ENCODE data around the gene SRC. TPM values are rescaled to one million over a fixed set of nuclear protein-coding genes. Genes with fewer than 3 reads are reported as not detected.

The SRC gene
- total RNA-seq, 1 donor from 2014 or later, result 5.0 TPM

- intact Hi-C loops (cut with DNase I), result no loop called here
- DNase-seq (ENCODE audit: low spot score), result no peak
Observed at GRCh38 chr20:37435607-37436006, 89.7 kb downstream of the SRC start.

GRCh38 chr20:37436527-37437186 lies 90.7 kb downstream of the SRC start:
- intact Hi-C loops (cut with DNase I), result no loop called here
- peak; percentile 41 for DNase-seq (ENCODE audit: low spot score)

DNA sequence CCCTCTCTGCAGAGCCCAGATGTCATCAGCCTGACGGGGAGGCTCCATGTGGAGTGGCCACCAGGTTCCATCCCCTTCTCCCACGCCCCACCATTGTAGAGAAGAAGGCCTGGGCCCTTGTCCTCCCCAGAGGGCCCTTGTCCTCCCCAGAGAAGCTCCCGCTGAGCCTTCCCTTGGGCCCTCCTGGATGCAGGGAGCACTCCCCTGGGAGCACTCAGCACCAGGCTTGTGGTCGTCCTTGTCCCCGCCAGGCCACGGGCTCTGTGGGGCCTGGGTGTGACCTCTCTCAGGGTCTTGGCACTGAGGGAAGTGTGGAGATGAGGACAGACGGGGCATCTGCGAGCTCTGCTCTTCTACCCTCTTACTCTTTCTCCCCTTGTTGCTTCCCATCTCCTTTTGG lies 91.7 kb downstream of the SRC start:
- DNase-seq (ENCODE audit: low spot score), result no peak

DNA sequence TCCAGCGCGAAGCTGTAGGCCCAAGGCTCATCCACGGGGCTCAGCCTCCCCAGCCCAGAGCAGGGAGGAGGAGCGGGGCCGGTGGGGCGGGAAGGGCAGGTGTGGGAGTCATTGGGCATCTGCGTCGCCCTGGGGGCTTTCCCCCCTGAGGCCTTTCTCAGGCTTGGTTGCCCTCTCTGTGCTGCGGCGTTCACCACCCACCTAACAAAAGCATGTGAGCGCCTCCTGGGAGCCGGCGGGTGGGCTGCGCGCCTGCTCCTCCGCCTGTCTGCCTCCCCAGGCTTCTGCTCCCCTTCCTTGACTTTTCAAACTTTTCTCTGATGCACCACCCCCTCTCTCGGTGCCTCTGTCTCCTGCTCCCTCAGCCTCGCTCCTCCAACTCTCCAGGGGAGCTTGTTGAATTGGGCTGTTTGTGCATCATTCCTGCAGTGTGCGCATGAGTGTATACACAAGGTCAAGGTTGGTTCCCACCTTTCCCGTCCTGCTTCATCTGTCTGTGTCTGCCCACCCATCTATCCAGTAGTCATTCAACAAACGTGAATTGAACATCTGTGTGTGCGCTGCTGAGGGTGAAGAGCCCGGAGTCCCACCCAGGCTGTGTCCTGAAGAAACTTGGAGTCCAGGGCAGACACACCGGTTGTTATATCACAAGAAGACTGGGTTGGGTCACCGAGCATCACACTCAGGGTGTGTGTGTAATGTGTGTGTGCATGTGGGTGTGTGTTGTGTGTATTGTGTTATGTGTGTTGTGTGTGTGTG lies 92.7 kb downstream of the SRC start:
- intact Hi-C loops (cut with DNase I), result no loop called here
- DNase-seq (ENCODE audit: low spot score), result peak; percentile 33

More for the DNA sequence above, 91.7 kb downstream of the SRC start:
- intact Hi-C loops (cut with DNase I), result no loop called here

DNA sequence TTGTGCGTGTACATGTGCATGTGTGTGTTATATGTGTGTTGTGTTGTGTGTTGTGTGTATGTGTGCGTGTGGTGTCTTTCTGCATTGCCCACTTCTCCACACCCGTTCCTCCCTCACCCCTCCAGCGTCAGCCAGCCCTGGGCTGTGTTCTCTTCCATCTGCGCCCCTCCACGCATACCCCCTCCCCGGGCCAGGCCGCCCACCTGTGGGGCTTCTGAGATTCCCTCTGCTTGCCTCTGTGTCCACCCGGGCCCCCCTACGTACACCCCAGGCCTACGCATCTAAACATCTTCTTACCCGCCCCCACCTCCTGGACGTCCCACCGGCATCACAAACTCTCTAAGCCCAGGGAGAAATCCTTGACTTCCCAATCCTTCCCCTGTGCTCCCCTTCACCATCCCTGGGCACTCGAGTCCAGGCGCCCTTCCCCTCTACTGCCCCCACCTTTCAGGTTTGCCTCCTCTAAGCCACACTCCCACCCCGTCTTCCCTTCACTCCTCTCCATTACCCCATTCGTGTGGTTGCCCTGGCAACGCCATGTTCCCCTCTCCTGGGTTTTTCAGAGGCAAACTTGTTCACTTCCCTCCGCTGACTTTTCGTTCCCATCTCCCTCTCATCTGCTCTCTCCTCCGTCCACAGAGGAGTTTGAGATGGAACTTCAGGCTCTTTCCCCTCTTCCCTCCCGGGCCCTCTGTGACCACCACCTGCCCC lies 93.4 kb downstream of the SRC start:
- peak; percentile 60 for DNase-seq (ENCODE audit: low spot score)
- intact Hi-C loops (cut with DNase I), result no loop called here

- intact Hi-C loops (cut with DNase I), result no loop called here
- no peak for DNase-seq (ENCODE audit: low spot score)
Observed at GRCh38 chr20:37441023-37441422, 95.1 kb downstream of the SRC start.

DNA sequence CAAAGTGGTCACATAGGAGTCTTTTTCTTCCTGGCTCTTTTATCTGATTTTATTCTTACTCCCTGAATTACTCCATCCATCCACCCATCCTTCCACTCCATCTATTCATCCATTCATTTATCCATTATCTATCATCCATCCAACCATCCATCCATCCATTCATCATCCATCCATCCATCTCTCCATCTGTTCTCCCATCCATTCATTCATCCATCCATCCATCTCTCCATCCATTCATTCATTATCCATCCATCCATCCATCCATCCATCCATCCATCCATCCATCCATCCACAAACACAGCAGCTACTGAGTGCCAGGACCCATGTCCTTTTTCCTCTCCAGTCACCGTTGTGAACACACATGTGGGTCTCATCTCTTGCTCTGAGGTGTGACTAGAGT lies 96.6 kb downstream of the SRC start:
- no peak for DNase-seq (ENCODE audit: low spot score)
- intact Hi-C loops (cut with DNase I), result no loop called here

- peak; percentile 47 for DNase-seq (ENCODE audit: low spot score)
- intact Hi-C loops (cut with DNase I), result no loop called here
Observed at GRCh38 chr20:37442986-37443385, 97.0 kb downstream of the SRC start.

GRCh38 chr20:37443596-37443995 lies 97.7 kb downstream of the SRC start:
- intact Hi-C loops (cut with DNase I), result no loop called here
- DNase-seq (ENCODE audit: low spot score), result peak; percentile 24

GRCh38 chr20:37445041-37445440 lies 99.1 kb downstream of the SRC start:
- intact Hi-C loops (cut with DNase I), result no loop called here
- DNase-seq (ENCODE audit: low spot score), result no peak

DNA sequence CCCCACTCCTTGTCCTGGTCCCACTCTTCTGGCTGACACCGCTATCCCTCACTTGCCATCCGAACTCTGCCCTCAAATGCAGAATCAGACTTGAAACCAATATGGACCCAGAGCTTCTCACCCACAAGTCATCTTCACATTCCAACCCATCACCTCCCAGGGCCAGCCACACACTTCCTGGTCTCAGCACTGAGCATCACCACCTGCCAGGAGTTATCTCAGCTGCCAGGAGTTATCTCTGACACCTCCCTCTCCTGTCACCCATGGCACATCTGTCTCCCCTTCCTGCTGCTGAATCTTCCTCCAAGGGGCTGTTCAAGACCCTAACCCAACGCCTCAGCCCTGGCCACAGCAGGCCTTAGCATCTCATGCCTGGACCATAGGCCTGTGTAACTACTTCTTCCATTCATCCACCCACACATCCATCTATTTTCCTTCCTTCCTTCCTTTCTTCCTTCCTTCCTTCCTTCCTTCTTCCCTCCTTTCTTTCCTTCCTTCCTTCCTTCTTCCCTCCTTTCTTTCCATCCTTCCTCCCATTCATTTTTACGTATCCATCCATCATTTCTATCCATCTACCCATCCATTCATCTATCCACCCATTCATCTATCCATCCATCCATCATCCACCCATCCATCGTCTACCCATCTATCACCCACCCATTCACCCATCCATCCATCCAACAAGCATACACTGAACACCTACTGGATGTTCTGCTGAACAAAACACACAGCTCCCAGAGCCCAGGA lies 100.5 kb downstream of the SRC start:
- intact Hi-C loops (cut with DNase I), result no loop called here
- no peak for DNase-seq (ENCODE audit: low spot score)

- intact Hi-C loops (cut with DNase I), result no loop called here
- DNase-seq (ENCODE audit: low spot score), result no peak
Observed at GRCh38 chr20:37447688-37448087, 101.7 kb downstream of the SRC start.

DNA sequence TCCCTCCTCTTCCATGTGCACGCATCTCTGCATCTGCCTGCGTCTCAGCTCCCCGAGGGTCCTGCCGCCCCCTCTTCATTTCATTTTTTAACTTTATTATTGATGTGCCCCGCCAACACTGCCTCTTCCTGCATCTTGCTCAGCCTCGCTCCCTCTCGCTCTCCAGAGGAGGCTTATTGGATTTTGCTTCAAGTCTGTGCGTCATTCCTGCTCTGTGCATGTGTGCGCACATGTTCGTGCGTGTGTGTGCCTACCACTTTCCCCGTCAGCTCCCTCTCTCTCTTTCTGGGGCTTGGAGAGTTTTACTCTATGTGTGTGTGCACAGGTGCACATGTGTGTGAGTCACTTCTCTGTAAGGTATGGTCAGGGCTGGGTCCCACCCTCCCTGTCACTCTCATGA lies 103.3 kb downstream of the SRC start:
- intact Hi-C loops (cut with DNase I), result no loop called here
- no peak for DNase-seq (ENCODE audit: low spot score)

DNA sequence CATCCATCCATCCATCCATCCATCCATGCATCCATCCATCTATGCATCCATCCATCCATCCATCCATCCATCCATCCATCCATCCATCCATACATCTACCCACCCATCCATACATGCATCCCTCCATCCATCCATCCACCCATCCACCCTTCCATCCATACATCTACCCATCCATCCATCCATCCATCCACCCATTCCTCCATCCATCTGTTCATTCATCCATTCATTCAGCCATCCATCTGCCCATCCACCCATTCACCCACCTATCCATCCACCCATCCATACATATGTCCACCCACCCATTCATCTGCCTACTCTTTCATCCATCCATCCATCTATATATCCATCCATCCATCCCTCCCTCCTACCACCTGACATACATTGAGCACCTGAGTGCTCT lies 104.4 kb downstream of the SRC start:
- intact Hi-C loops (cut with DNase I), result no loop called here
- DNase-seq (ENCODE audit: low spot score), result no peak

DNA sequence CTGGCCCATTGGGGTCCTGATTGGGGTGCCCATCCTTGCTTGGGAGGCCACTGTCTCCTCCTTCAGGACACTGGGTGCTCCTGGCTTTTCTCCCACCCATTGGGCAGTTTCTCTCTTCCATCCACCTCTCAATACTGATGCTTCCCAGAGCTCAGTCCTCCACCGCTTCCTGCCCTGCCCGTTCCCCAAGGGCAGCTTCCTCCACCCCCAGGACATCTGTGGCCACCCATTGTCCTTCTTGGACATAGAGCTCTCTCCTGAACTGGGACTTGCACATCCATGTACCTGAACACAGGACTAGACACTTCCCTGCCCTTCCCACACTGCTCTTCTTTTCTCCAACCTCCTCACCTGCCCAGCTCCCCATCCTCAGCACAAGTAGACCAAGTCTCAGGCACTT lies 105.7 kb downstream of the SRC start:
- DNase-seq (ENCODE audit: low spot score), result no peak
- intact Hi-C loops (cut with DNase I), result no loop called here

DNA sequence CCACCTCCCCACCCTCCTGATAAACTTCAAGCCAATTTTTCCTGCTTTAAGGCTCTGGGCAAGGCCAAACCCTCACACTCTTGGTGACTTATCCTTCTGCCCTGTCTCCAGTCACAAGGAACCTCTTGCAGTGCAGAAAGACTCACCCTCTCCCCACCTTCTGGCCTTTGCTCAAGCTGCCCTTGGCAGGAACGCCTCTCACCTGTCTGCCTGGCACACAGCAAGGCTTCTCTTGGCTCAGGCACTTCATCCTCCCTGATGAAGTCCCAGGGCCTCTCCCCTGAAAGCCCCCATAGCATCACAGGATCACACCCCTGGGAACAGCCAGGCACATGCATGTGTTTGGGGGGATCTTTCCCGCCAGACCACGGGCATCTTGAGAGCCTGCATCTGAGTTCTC lies 106.3 kb downstream of the SRC start:
- intact Hi-C loops (cut with DNase I), result no loop called here
- peak; percentile 47 for DNase-seq (ENCODE audit: low spot score)

- intact Hi-C loops (cut with DNase I), result no loop called here
- DNase-seq (ENCODE audit: low spot score), result peak; percentile 31
Observed at GRCh38 chr20:37453288-37453687, 107.3 kb downstream of the SRC start.

- DNase-seq (ENCODE audit: low spot score), result peak; percentile 14
- intact Hi-C loops (cut with DNase I), result no loop called here
Observed at GRCh38 chr20:37453836-37454235, 107.9 kb downstream of the SRC start.

GRCh38 chr20:37454636-37455385 lies 108.9 kb downstream of the SRC start:
- peak; percentile 9 for DNase-seq (ENCODE audit: low spot score)
- intact Hi-C loops (cut with DNase I), result no loop called here
